Measurements from ENCODE around the gene CALHM5.

- TF ChIP-seq CTCF (IDR thresholded peaks at IDR 0.05) = no peak
- TF ChIP-seq POLR2A (IDR thresholded peaks at IDR 0.05) = no peak
- TF ChIP-seq POLR2AphosphoS5 (IDR thresholded peaks at IDR 0.05) = no peak
Measured at GRCh38 chr6:116475141-116475540, 36.3 kb upstream of the CALHM5 start.
